Smooth muscle cell (in vitro differentiated cells): Measurements from ENCODE around the gene SLC7A11. TPM values are rescaled to one million over a fixed set of nuclear protein-coding genes. Genes with fewer than 3 reads are reported as not detected.

Experiments
- DNase-seq: peaks from one replicate; lab custom pipeline; 2025; ENCODE audit not compliant: unreplicated experiment; lab: John Stamatoyannopoulos, UW
- H2AFZ ChIP-seq: fragments of 200-600 bp; sonication (generic); 2 replicates; pipeline ENCODE4 v1.6.0; 2016; ENCODE audit warnings: antibody characterized with exemption, low read depth, mild to moderate bottlenecking
- H3F3A ChIP-seq: fragments of 200-600 bp; sonication (generic); 2 replicates; pipeline ENCODE4 v1.6.0; 2017; ENCODE audit warnings: antibody characterized with exemption, low read depth
- H3K27ac ChIP-seq: fragments of 200-600 bp; sonication (generic); 2 replicates; pipeline ENCODE4 v1.5.1; 2016; ENCODE audit warnings: low read depth, mild to moderate bottlenecking
- H3K27me3 ChIP-seq: fragments of 200-600 bp; sonication (generic); 2 replicates; pipeline ENCODE4 v1.6.1; 2016; ENCODE audit warnings: low read depth, mild to moderate bottlenecking
- H3K36me3 ChIP-seq: fragments of 200-600 bp; sonication (generic); 2 replicates; pipeline ENCODE4 v1.5.1; 2016; ENCODE audit warnings: low read depth
- H3K4me1 ChIP-seq: fragments of 200-600 bp; sonication (generic); 2 replicates; pipeline ENCODE4 v1.5.1; 2016; ENCODE audit warnings: low read depth
- H3K4me2 ChIP-seq: fragments of 200-600 bp; sonication (generic); 2 replicates; pipeline ENCODE4 v1.6.0; 2016; ENCODE audit warnings: mild to moderate bottlenecking
- H3K4me3 ChIP-seq: fragments of 200-600 bp; sonication (generic); 2 replicates; pipeline ENCODE4 v1.5.1; 2016; ENCODE audit warnings: mild to moderate bottlenecking
- H3K79me2 ChIP-seq: fragments of 200-600 bp; sonication (generic); 2 replicates; pipeline ENCODE4 v1.6.0; 2016; ENCODE audit warnings: low read depth, mild to moderate bottlenecking
- H3K9ac ChIP-seq: fragments of 200-600 bp; sonication (generic); 2 replicates; pipeline ENCODE4 v1.6.0; 2016; ENCODE audit warnings: low read depth
- H3K9me3 ChIP-seq: fragments of 200-600 bp; sonication (generic); replicated peaks from 2 replicates; pipeline ENCODE4 v1.5.1; 2016; ENCODE audit warnings: low read depth
- H4K20me1 ChIP-seq: fragments of 200-600 bp; sonication (generic); 2 replicates; pipeline ENCODE4 v1.6.0; 2016; ENCODE audit warnings: low read depth
- WGBS: methylation state at CpG from one replicate; pipeline ENCODE4 v1.1.7; 2016; ENCODE audit warnings: low lambda C conversion rate; 5-methylcytosine and 5-hydroxymethylcytosine counted together
- polyA plus RNA-seq: library from polyadenylated mRNA; unstranded; fragments of >200 nt; fragmentation: Nextera tagmentation; extraction: Ambion mirVana; gene quantifications from 2 replicates; pipeline ENCODE4 v1.2.1, GENCODE V29; 2016
- total RNA-seq: library from RNA; depleted of rRNA; stranded (reverse); fragments of >200 nt; gene quantifications from 2 replicates; pipeline ENCODE4 v1.2.3, GENCODE V29; 2014
- TF ChIP-seq, protein P1 (sequence below): fragments of 200-600 bp; sonication (generic); IDR thresholded peaks from 2 replicates; pipeline ENCODE4 v1.5.1; 2017; ENCODE audit warnings: borderline replicate concordance, mild to moderate bottlenecking, antibody characterized with exemption; ENCODE audit not compliant: insufficient read depth, poor library complexity, severe bottlenecking

Gene SLC7A11
- total and polyA plus RNA-seq, 2 experiments from 2014 or later = 1.1 to 13.9 TPM

GRCh38 chr4:138226351-138226750 is 15.8 kb downstream of the SLC7A11 start:
- TF ChIP-seq, protein P1, sequence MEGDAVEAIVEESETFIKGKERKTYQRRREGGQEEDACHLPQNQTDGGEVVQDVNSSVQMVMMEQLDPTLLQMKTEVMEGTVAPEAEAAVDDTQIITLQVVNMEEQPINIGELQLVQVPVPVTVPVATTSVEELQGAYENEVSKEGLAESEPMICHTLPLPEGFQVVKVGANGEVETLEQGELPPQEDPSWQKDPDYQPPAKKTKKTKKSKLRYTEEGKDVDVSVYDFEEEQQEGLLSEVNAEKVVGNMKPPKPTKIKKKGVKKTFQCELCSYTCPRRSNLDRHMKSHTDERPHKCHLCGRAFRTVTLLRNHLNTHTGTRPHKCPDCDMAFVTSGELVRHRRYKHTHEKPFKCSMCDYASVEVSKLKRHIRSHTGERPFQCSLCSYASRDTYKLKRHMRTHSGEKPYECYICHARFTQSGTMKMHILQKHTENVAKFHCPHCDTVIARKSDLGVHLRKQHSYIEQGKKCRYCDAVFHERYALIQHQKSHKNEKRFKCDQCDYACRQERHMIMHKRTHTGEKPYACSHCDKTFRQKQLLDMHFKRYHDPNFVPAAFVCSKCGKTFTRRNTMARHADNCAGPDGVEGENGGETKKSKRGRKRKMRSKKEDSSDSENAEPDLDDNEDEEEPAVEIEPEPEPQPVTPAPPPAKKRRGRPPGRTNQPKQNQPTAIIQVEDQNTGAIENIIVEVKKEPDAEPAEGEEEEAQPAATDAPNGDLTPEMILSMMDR = no peak
- H3K27ac ChIP-seq = no peak overlapping the region
- no peaks in the 10 kb centered on the region for H3F3A ChIP-seq
- H3K4me2 ChIP-seq = no peak overlapping the region
- 50% methylated on average over 3 of the region's 3 CpGs for WGBS
- no peak overlapping the region for H3K4me3 ChIP-seq
- no peak for DNase-seq
- H2AFZ ChIP-seq = no peak overlapping the region
- H3K79me2 ChIP-seq = peaks cover under 1% of the 10 kb centered on the region
- H4K20me1 ChIP-seq = no peaks in the 10 kb centered on the region
- H3K9me3 ChIP-seq = no peaks in the 10 kb centered on the region
- no peaks in the 10 kb centered on the region for H3K36me3 ChIP-seq
- peaks cover 44% of the 10 kb centered on the region for H3K4me1 ChIP-seq
- no peaks in the 10 kb centered on the region for H3K27me3 ChIP-seq
- H3K9ac ChIP-seq = no peak overlapping the region

- H3K27ac ChIP-seq = no peak overlapping the region
- no peaks in the 10 kb centered on the region for H3K27me3 ChIP-seq
- no peaks in the 10 kb centered on the region for H4K20me1 ChIP-seq
- H3K4me3 ChIP-seq = no peak overlapping the region
- no peak overlapping the region for H3K4me2 ChIP-seq
- no peaks in the 10 kb centered on the region for H3F3A ChIP-seq
- H3K9me3 ChIP-seq = no peaks in the 10 kb centered on the region
- H2AFZ ChIP-seq = no peak overlapping the region
- no peaks in the 10 kb centered on the region for H3K36me3 ChIP-seq
- H3K4me1 ChIP-seq = peaks cover 44% of the 10 kb centered on the region
- no peak overlapping the region for H3K9ac ChIP-seq
- TF ChIP-seq, protein P1 = no peak
- H3K79me2 ChIP-seq = no peaks in the 10 kb centered on the region
- WGBS = 13% methylated on average over 1 of the region's 1 CpG
- DNase-seq = no peak
Measured at GRCh38 chr4:138225477-138225876, 16.7 kb downstream of the SLC7A11 start.

- H3K4me3 ChIP-seq = no peak overlapping the region
- no peaks in the 10 kb centered on the region for H4K20me1 ChIP-seq
- H3K9ac ChIP-seq = no peak overlapping the region
- no peak overlapping the region for H3K27ac ChIP-seq
- no peaks in the 10 kb centered on the region for H3F3A ChIP-seq
- H3K27me3 ChIP-seq = no peaks in the 10 kb centered on the region
- no peak for DNase-seq
- H3K36me3 ChIP-seq = no peaks in the 10 kb centered on the region
- TF ChIP-seq, protein P1 = no peak
- peaks cover 44% of the 10 kb centered on the region for H3K4me1 ChIP-seq
- no peaks in the 10 kb centered on the region for H3K9me3 ChIP-seq
- no peak overlapping the region for H3K4me2 ChIP-seq
- H2AFZ ChIP-seq = no peak overlapping the region
- H3K79me2 ChIP-seq = no peaks in the 10 kb centered on the region
Measured at GRCh38 chr4:138224614-138225013, 17.5 kb downstream of the SLC7A11 start.

- DNase-seq = no peak
- Histone ChIP-seq H3K4me1 (peaks cover 47% of the 10 kb centered on the region), H4K20me1 (no peaks in the 10 kb centered on the region), H3K27ac (peak overlapping the region; percentile 3), H3K4me2 (no peak overlapping the region), H2AFZ (peak overlapping the region; percentile 36), H3K9me3 (no peaks in the 10 kb centered on the region), H3K79me2 (no peaks in the 10 kb centered on the region), H3K36me3 (peaks cover 3% of the 10 kb centered on the region), H3K27me3 (no peaks in the 10 kb centered on the region), H3F3A (no peaks in the 10 kb centered on the region), H3K4me3 (no peak overlapping the region), H3K9ac (no peak overlapping the region)
- TF ChIP-seq, protein P1 = no peak
- WGBS = 65% methylated on average over 4 of the region's 4 CpGs
Measured at GRCh38 chr4:138223231-138223910, 18.8 kb downstream of the SLC7A11 start.
